ENCODE results near the gene DPEP1.
"Not testable (repeated sequence)": the region's sequence is repeated elsewhere in the genome, so short reads cannot be mapped to it uniquely, and the experiment has no call there.

Gene DPEP1

GRCh38 chr16:89581861-89582563 is 31.4 kb upstream of the DPEP1 start:
- Histone ChIP-seq H3K27ac (ENCODE audit: low read depth, low read length) (no peak overlapping the region), H3K4me1 (ENCODE audit: insufficient read depth, low read length) (no peaks in the 10 kb centered on the region), H3K36me3 (ENCODE audit: insufficient read depth, low read length) (peaks cover 11% of the 10 kb centered on the region), H3K27me3 (ENCODE audit: insufficient read depth, low read length) (peaks cover 8% of the 10 kb centered on the region), H3K9ac (ENCODE audit: low read depth, low read length) (no peak overlapping the region), H3K9me3 (ENCODE audit: insufficient read depth, low read depth, low read length) (no peaks in the 10 kb centered on the region; the same call in 1 of the 2 replicates), H3K4me3 (ENCODE audit: low read length) (no peak overlapping the region)
- WGBS = 86% methylated on average over 15 of the region's 15 CpGs

GRCh38 chr16:89582614-89583196 is 30.7 kb upstream of the DPEP1 start:
- peaks cover under 1% of the 10 kb centered on the region; the same call in 1 of the 2 replicates for H3K27me3 ChIP-seq (ENCODE audit: insufficient read depth, low read length)
- H3K27ac ChIP-seq (ENCODE audit: low read depth, low read length) = no peak overlapping the region
- no peak overlapping the region for H3K9ac ChIP-seq (ENCODE audit: low read depth, low read length)
- no peak overlapping the region for H3K4me3 ChIP-seq (ENCODE audit: low read length)
- no peaks in the 10 kb centered on the region for H3K4me1 ChIP-seq (ENCODE audit: insufficient read depth, low read length)
- 95% methylated on average over 19 of the region's 19 CpGs for WGBS
- H3K36me3 ChIP-seq (ENCODE audit: insufficient read depth, low read length) = peaks cover 11% of the 10 kb centered on the region
- peaks cover 3% of the 10 kb centered on the region; the same call in 1 of the 2 replicates for H3K9me3 ChIP-seq (ENCODE audit: insufficient read depth, low read depth, low read length)

- Histone ChIP-seq H3K4me3 (ENCODE audit: low read length) (no peak overlapping the region), H3K27me3 (ENCODE audit: insufficient read depth, low read length) (no peaks in the 10 kb centered on the region), H3K9me3 (ENCODE audit: insufficient read depth, low read depth, low read length) (peaks cover 3% of the 10 kb centered on the region; the same call in 1 of the 2 replicates), H3K9ac (ENCODE audit: low read depth, low read length) (no peak overlapping the region), H3K27ac (ENCODE audit: low read depth, low read length) (no peak overlapping the region), H3K4me1 (ENCODE audit: insufficient read depth, low read length) (no peaks in the 10 kb centered on the region), H3K36me3 (ENCODE audit: insufficient read depth, low read length) (peaks cover 14% of the 10 kb centered on the region)
- WGBS = 91% methylated on average over 36 of the region's 36 CpGs
Observed at GRCh38 chr16:89583197-89583894, 30.1 kb upstream of the DPEP1 start.

- WGBS = 93% methylated on average over 49 of the region's 49 CpGs
- H3K27ac ChIP-seq (ENCODE audit: low read depth, low read length) = no peak overlapping the region
Observed at GRCh38 chr16:89583895-89584644, 29.4 kb upstream of the DPEP1 start.

GRCh38 chr16:89584768-89585549 is 28.5 kb upstream of the DPEP1 start:
- H3K36me3 ChIP-seq (ENCODE audit: insufficient read depth, low read length) = peaks cover 15% of the 10 kb centered on the region; the same call in 1 of the 2 replicates
- no peak overlapping the region for H3K4me3 ChIP-seq (ENCODE audit: low read length)
- H3K27ac ChIP-seq (ENCODE audit: low read depth, low read length) = no peak overlapping the region
- H3K9ac ChIP-seq (ENCODE audit: low read depth, low read length) = no peak overlapping the region
- WGBS = 85% methylated on average over 24 of the region's 25 CpGs
- H3K27me3 ChIP-seq (ENCODE audit: insufficient read depth, low read length) = no peaks in the 10 kb centered on the region
- peaks cover 3% of the 10 kb centered on the region; the same call in 1 of the 2 replicates for H3K9me3 ChIP-seq (ENCODE audit: insufficient read depth, low read depth, low read length)
- no peaks in the 10 kb centered on the region for H3K4me1 ChIP-seq (ENCODE audit: insufficient read depth, low read length)

More at GRCh38 chr16:89583895-89584644, 29.4 kb upstream of the DPEP1 start:
- no peaks in the 10 kb centered on the region for H3K4me1 ChIP-seq (ENCODE audit: insufficient read depth, low read length)
- peaks cover 15% of the 10 kb centered on the region for H3K36me3 ChIP-seq (ENCODE audit: insufficient read depth, low read length)
- no peaks in the 10 kb centered on the region for H3K27me3 ChIP-seq (ENCODE audit: insufficient read depth, low read length)
- peaks cover 3% of the 10 kb centered on the region; the same call in 1 of the 2 replicates for H3K9me3 ChIP-seq (ENCODE audit: insufficient read depth, low read depth, low read length)
- no peak overlapping the region for H3K4me3 ChIP-seq (ENCODE audit: low read length)
- H3K9ac ChIP-seq (ENCODE audit: low read depth, low read length) = no peak overlapping the region

GRCh38 chr16:89586218-89586617 is 27.2 kb upstream of the DPEP1 start:
- Histone ChIP-seq H3K27ac (ENCODE audit: low read depth, low read length) (no peak overlapping the region), H3K9me3 (ENCODE audit: insufficient read depth, low read depth, low read length) (peaks cover 3% of the 10 kb centered on the region; the same call in 1 of the 2 replicates), H3K4me1 (ENCODE audit: insufficient read depth, low read length) (no peaks in the 10 kb centered on the region), H3K36me3 (ENCODE audit: insufficient read depth, low read length) (peaks cover 15% of the 10 kb centered on the region; the same call in 1 of the 2 replicates), H3K4me3 (ENCODE audit: low read length) (no peak overlapping the region), H3K27me3 (ENCODE audit: insufficient read depth, low read length) (no peaks in the 10 kb centered on the region), H3K9ac (ENCODE audit: low read depth, low read length) (no peak overlapping the region)
- 95% methylated on average over 7 of the region's 7 CpGs for WGBS

- no peaks in the 10 kb centered on the region for H3K4me1 ChIP-seq (ENCODE audit: insufficient read depth, low read length)
- H3K4me3 ChIP-seq (ENCODE audit: low read length) = no peak overlapping the region
- no peak overlapping the region for H3K9ac ChIP-seq (ENCODE audit: low read depth, low read length)
- no peak overlapping the region for H3K27ac ChIP-seq (ENCODE audit: low read depth, low read length)
- H3K36me3 ChIP-seq (ENCODE audit: insufficient read depth, low read length) = peaks cover 13% of the 10 kb centered on the region; the same call in 1 of the 2 replicates
- WGBS = 94% methylated on average over 12 of the region's 25 CpGs
- no peaks in the 10 kb centered on the region for H3K27me3 ChIP-seq (ENCODE audit: insufficient read depth, low read length)
- peaks cover 3% of the 10 kb centered on the region; the same call in 1 of the 2 replicates for H3K9me3 ChIP-seq (ENCODE audit: insufficient read depth, low read depth, low read length)
Observed at GRCh38 chr16:89586853-89587252, 26.6 kb upstream of the DPEP1 start.

GRCh38 chr16:89587676-89588075 is 25.8 kb upstream of the DPEP1 start:
- WGBS = 97% methylated on average over 13 of the region's 36 CpGs
- not testable (repeated sequence) for H3K27me3 ChIP-seq (ENCODE audit: insufficient read depth, low read length); H3K9me3 ChIP-seq (ENCODE audit: insufficient read depth, low read depth, low read length); H3K4me1 ChIP-seq (ENCODE audit: insufficient read depth, low read length); H3K36me3 ChIP-seq (ENCODE audit: insufficient read depth, low read length); H3K9ac ChIP-seq (ENCODE audit: low read depth, low read length); H3K27ac ChIP-seq (ENCODE audit: low read depth, low read length); H3K4me3 ChIP-seq (ENCODE audit: low read length)

GRCh38 chr16:89588413-89589109 is 24.9 kb upstream of the DPEP1 start:
- WGBS = 95% methylated on average over 26 of the region's 26 CpGs
- H3K9me3 ChIP-seq (ENCODE audit: insufficient read depth, low read depth, low read length) = peaks cover 3% of the 10 kb centered on the region; the same call in 1 of the 2 replicates
- H3K9ac ChIP-seq (ENCODE audit: low read depth, low read length) = no peak overlapping the region
- no peaks in the 10 kb centered on the region for H3K27me3 ChIP-seq (ENCODE audit: insufficient read depth, low read length)
- no peak overlapping the region for H3K4me3 ChIP-seq (ENCODE audit: low read length)
- H3K27ac ChIP-seq (ENCODE audit: low read depth, low read length) = no peak overlapping the region
- no peaks in the 10 kb centered on the region for H3K4me1 ChIP-seq (ENCODE audit: insufficient read depth, low read length)
- peaks cover 9% of the 10 kb centered on the region; the same call in 1 of the 2 replicates for H3K36me3 ChIP-seq (ENCODE audit: insufficient read depth, low read length)

Data from HUES64 (cell line).